ENCODE measurements around the gene CHRNA4.

DNA sequence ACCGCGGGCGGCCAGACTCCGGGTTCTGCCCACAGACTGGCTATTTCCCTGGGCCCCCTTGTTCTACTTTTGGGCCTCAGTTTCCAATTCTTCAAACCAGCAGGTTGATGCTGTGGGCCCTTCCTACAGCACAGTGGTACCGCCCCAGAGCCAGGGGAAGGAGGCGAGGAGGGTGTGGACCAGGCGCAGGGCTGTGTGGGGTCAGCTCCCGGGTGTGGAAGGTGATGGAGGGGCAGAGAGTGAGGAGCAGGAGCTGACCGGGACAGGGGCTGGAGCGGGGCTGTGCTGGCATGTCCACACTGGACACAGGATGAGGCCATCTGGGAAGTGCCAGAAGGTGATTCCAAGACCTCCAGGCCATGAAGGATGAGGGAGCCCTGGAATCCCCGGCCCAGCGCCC lies 35.2 kb upstream of the CHRNA4 start:
- TF ChIP-seq CEBPB (IDR thresholded peaks at IDR 0.05; ENCODE audit: borderline replicate concordance, low read depth, low read length) (no peak), ZEB1 (IDR thresholded peaks at IDR 0.05; ENCODE audit: insufficient replicate concordance, low read depth) (no peak)
- TF ChIP-seq, protein P1, sequence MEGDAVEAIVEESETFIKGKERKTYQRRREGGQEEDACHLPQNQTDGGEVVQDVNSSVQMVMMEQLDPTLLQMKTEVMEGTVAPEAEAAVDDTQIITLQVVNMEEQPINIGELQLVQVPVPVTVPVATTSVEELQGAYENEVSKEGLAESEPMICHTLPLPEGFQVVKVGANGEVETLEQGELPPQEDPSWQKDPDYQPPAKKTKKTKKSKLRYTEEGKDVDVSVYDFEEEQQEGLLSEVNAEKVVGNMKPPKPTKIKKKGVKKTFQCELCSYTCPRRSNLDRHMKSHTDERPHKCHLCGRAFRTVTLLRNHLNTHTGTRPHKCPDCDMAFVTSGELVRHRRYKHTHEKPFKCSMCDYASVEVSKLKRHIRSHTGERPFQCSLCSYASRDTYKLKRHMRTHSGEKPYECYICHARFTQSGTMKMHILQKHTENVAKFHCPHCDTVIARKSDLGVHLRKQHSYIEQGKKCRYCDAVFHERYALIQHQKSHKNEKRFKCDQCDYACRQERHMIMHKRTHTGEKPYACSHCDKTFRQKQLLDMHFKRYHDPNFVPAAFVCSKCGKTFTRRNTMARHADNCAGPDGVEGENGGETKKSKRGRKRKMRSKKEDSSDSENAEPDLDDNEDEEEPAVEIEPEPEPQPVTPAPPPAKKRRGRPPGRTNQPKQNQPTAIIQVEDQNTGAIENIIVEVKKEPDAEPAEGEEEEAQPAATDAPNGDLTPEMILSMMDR (CRISPR knock-in tag; IDR thresholded peaks at IDR 0.05): no peak
